Superior temporal gyrus (tissue), 1 donor: ENCODE results near the gene POU5F1.
A peak's percentile ranks its signal among the peaks of the same experiment; 100 is the strongest.
"Not testable (repeated sequence)": the region's sequence is repeated elsewhere in the genome, so short reads cannot be mapped to it uniquely, and the experiment has no call there.

Experiments used
- DNase-seq: peaks from one replicate; pipeline ENCODE4 v3.0.0-alpha.2; 2016; ENCODE audit errors: extremely low spot score

POU5F1 gene

DNA sequence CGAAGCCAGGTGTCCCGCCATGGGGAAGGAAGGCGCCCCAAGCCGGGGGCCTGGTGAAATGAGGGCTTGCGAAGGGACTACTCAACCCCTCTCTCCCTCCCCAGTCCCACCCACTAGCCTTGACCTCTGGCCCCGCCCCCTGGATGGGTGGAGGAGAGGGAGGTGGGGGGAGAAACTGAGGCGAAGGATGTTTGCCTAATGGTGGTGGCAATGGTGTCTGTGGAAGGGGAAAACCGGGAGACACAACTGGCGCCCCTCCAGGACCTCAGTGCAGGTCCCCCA lies at the start of gene POU5F1:
TSS of gene POU5F1 (minus strand) at position 83 of the 282 bp plus-strand sequence. CDS start at position 21, 62 bp downstream.
- no peak for DNase-seq

DNA sequence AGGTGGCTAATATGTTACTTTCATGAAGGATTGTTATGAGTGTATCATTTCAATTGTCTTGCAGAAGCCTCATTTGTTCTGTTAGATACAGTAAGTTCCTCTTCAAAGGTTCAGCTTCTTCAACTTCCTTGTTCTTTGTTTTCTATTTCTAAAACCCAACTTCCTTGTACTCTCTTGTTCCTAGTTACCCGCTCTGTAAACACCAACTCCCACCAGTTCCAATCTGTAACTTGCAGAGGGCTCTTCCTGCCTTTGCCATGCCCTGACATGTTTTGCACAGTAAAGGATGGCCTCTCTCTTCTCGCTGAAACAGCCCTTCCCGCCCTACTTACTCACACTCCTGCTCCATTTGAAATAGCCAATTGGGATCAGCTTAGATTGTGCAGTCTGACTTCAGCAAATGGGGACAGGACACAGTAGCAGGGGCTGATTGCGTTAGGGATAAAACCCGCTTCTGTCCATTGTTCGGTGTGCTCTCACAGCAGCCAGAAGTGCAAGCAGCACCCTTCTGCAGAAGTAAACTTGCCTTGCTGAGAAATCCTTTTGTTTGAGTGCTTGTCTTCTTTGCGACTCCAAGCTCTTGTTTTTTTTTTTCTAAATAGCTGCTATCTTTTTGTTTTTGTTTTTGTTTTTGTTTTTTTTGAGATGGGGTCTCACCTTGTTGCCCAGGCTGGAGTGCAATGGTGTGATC lies 45.9 kb upstream of the POU5F1 start:
- DNase-seq = no peak

DNA sequence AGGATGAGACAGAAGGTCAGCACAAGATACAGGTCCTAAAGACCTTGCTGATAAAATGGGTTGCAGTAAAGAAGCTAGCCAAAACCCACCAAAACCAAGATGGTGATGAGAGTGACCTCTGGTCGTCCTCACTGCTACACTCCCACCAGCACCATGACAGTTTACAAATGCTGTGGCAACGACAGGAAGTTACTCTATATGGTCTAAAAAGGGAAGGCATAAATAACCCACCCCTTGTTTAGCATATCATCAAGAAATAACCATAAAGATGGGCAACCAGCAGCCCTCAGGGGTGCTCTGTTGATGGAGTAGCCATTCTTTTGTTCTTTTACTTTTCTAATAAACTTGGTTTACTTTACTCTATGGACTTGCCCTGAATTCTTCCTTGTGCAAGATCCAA lies 44.7 kb upstream of the POU5F1 start:
- DNase-seq = not testable (repeated sequence)

DNA sequence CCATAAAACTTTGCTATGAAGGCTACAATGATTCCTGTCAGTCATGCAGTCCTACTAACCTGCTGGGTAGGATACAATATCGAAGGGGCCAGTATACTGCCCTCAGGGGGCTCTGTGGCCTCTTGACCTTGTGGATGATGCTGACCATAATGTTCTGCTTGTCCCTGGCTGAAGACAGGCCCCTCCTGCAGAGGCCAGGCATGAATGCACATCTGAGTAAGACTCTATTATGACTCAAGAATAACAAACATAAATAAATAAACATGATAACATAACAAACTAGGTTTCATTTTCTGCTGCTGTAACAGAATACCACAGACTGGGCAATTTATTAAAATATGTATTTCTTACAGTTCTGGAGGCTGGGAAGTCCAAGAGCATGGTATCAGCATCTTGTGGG lies 44.0 kb upstream of the POU5F1 start:
- no peak for DNase-seq

DNA sequence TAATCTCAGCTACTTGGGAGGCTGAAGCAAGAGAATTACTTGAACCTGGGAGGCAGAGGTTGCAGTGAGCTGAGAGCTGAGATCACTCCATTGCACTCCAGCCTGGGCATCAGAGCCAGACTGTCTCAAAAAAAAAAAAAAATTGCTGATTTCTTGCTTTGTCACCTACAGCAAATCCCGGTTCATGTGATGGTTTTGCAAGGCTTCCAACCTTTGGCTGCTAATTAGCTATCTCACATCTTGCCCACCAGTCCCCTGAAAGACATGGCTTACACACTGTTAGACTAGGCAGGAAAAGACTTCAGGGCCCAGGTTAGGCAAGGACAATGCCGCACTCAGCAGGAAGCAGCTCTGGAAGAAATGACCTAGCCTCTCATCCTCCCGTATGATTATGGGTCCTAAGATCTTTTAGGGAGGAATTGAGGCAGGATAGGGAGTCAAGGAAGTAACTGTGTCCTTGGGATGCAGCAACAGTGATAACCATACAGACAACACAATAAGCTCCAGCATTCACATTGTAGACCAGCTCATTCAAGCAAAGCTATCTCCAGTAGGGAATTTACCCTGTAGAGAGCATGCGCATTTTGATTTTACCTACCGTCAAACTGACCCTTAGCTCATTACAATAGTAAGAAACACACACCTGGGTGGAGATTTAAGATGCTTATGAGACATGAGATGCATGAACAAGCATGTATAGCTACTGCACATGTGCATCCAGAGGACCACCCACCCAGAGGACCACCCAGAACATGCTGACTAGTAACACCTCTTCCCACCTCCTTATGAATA lies 40.5 kb upstream of the POU5F1 start:
- DNase-seq = no peak

DNA sequence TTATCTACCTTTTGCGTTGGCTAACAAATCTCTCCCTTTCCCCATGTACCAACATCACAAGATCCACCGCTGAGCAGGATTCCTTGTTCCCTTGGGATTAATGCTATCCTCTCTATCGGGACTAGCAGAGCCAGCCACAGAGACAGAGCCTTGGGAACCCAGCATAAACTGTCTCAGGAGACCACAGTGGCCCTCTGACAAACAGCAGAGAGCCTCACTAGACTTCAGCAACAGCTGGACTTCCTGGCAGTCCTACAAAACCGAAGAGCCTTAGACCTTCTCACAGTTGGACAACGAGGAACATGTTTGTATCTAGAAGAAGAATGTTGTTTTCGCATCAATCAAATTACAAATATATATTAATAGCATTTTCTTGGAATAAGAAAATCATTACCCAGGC lies 39.6 kb upstream of the POU5F1 start:
- no peak for DNase-seq

DNA sequence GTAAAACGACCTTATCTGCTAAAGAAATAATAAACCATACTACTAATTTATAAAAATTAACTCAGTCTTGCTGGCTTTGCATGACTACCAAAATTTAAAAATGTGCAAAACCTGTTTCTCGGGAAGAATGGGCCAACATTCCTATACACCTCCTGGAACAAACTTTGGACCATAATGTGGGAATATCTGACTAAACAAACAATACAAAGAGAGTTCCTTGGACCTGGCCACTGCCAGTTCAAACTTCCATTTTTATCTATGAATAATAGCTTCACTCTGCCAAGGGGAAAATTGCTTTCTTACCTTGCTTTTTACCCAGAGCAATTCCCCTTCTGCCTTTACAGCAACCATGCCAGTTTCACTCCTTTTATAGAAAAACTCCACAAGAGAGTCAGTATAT lies 38.7 kb upstream of the POU5F1 start:
- no peak for DNase-seq

DNA sequence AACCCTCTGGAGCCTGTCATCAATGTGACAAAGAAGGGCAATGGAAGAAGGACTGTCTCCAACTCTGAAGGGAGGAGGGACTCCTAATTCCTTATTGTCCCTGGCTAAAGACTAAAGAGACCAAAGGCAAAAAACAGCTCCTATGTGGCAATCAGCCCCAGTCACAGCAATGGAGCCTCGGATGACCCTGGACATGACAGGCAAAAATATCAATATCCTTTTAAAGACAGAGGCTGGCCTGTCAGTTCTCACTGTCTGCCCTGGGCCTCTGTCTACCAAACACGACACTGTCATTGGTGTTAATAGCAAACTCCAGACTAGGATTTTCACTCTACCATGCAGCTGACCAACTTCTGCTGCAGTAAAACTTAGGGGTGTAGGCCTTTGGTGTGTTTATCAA lies 38.0 kb upstream of the POU5F1 start:
- DNase-seq = no peak

DNA sequence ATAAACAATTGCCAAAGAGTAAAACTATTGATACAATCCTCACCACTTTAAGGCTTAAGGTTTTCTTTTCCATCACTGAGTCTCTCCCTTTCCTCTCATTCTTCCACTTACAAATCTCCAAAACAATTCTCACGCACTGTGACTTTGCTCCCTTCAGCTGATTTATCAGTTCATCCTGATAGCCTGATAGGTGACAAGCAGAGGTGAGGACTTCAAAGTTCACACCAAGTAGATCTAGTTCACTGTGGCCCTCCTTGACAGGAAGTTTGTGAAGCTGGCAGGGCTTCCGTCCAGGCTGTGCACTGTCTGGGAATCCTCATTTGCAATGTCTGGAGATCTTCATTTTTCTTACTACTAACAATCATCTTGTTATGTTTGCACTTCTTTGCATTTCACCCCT lies 35.2 kb upstream of the POU5F1 start:
- no peak for DNase-seq

DNA sequence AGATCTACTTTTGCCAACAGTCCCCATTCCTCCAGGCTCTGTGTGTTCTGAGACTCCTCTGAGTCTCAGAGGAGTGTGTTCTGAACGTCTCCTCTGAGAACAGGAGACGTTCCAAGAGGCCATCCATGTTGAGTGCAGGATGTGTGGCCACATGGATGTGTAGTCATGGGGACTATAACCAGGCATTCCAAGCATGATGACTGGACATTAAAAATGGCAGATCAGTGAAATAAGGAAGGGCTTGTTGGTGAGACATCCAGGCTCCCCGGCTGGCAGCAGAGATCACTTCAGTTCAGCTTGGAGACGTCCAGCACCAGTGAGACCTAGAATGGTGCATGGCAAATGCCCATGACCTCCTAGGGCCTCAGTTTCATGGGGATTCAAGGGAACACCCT lies 34.3 kb upstream of the POU5F1 start:
- no peak for DNase-seq

DNA sequence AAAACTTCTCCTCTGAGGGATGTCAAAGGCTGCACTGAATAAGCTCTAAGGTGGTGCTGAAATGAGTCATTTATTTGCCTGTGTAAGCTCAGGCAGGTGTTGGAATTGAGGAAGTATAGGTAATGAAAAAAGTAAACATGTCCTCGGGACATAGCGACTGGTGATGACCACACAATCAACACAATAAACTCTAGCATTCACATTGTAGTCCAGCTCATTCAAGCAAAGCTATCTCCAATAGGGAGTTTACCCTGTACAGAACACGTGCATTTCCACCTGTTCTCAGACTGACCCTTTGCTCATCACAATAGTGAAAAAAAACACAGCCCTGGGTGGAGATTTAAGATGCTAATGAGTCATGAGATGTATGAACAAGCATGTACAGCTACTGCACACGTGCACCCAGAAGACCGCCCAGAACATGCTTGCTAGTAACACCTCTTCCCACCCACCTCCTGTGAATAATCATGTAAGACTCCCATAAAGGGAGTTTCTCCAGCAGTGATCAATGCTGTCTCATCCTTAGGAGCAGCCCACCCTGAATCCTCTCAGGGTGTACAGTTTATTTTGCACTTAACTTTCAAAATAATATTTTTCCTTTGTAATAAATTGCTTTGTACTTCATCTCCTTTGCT lies 33.0 kb upstream of the POU5F1 start:
- peak; percentile 14 for DNase-seq

DNA sequence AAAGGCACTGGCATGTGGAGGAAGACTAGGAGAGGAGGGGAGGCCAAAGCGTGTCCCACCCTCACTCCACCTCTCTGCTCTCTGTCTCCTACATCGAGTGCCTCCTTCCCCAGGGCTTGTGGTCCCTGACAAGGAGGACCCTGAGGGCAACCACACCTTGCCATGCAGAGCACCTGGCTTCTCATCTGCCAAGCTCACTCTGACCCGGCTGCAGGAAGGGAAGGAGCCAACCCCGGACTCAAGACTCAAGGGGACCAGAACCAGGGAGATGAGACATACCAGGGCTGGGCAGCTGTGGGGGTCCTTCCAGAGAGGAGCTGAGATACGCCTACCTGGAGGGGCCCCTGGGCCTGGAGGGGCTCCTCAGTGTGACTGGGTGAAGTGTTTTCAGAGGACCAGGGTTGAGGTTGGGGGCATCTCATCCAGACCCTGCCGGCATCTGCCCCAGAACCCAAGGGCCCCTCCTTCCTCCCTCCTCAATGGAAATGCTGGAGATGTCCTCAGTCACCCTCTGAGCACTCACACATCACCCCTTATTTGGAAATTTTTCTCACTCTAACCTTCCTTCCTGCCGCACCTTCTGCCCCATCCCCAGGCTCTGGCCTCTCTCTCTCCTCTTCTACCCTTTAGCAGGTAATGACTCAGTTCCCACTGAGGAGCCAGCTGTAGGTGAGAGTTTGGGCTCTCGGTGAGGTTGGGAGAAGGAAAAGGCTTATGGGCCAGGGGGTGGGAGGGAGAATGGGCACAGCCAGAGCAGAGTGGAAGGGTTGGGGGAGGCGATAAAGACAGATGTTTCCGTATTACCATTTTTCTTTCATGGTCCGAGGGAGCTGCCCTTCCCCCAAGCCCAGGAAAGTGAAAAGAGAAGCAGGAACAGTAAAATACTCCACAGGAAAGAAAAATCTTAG lies 32.0 kb upstream of the POU5F1 start:
- no peak for DNase-seq

DNA sequence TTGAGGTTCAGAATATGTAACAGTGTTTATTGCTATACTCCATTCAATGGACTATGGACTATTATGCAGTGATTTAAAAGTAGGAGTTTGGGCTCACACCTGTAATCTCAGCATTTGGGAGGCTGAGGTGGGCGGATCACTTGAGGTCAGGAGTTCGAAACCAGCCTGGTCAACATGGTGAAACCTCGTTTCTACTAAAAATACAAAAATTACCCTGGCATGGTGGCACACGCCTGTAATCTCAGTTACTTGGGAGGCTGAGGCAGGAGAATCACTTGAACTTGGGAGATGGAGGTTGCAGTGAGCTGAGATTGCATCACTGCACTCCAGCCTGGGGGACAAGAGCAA lies 28.6 kb upstream of the POU5F1 start:
- not testable (repeated sequence) for DNase-seq

DNA sequence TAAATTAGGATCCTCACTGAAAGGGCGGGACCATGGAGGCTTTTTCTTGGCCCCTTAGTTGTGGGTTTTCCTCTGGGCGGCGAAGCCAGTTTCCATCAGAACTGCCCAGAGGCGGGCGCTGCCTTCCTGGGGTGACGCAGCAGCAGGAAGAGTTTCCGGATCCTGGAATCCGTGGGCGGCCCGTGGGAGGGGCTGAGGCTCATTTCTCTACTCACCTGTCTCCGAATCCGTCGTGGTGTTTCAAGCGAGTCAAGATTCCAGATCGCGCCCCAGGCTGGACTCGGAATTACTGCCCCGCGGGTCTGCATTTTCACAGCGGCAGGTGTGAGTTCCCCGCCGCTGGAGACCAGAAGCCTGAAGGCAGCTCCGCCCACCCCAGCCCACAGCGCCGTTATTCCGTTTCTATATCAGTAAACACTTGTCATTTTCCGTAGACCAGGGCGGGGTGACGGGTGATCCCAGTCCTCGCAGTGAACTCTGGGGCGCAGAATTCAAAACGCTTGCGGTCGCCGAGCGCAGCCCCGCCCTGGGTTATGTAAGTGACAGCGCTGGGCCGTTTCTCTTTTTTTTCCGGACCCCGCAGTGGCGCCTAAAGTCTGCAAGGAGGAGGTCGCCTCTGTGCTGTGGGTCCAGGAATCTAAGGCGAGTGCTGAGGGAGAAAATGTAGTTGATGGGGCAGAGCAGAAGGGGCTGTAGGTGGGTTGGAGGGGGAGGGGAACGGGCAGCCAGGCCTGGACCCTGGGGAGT lies 27.2 kb upstream of the POU5F1 start:
- DNase-seq = peak; percentile 85

DNA sequence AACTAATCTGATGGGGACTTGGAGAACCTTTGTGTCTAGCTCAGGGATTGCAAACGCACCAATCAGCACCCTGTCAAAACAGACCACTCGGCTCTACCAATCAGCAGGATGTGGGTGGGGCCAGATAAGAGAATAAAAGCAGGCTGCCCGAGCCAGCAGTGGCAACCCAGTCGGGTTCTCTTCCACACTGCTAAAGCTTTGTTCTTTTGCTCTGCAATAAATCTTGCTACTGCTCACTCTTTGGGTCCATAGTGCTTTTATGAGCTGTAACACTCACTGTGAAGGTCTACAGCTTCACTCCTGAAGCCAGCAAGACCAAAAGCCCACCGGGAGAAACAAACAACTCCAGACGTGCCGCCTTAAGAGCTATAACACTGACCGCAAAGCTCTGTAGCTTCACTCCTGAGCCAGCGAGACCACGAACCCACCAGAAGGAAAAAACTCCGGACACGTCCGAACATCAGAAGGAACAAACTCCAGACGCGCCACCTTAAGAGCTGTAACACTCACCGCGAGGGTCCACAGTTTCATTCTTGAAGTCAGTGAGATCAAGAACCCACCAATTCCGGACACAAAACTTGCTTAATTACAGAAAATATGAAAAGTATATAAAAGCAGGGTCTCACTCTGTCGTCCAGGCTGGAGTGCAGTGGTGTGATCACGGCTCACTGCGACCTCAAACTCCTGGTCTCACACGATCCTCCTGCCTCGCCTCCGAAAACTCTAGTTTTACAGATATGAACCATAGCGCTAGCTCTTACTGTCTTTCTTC lies 26.0 kb upstream of the POU5F1 start:
- not testable (repeated sequence) for DNase-seq

DNA sequence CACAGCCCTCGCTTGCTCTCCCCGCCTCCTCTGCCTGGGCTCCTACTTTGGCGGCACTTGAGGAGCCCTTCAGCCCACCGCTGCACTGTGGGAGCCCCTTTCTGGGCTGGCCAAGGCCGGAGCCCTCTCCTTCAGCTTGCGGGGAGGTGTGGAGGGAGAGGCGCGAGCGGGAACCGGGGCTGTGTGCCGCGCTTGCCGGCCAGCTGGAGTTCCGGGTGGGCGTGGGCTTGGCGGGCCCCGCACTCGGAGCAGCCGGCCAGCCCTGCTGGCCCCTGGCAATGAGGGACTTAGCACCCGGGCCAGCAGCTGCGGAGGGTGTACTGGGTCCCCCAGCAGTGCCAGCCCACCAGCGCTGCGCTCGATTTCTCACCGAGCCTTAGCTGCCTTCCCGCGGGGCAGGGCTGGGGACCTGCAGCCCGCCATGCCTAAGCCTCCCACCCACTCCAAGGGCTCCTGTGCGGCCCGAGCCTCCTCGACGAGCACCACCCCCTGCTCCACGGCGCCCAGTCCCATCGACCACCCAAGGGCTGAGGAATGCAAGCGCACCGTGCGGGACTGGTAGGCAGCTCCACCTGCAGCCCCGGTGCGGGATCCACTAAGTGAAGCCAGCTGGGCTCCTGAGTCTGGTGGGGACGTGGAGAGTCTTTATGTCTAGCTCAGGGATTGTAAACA lies 25.0 kb upstream of the POU5F1 start:
- DNase-seq = not testable (repeated sequence)

DNA sequence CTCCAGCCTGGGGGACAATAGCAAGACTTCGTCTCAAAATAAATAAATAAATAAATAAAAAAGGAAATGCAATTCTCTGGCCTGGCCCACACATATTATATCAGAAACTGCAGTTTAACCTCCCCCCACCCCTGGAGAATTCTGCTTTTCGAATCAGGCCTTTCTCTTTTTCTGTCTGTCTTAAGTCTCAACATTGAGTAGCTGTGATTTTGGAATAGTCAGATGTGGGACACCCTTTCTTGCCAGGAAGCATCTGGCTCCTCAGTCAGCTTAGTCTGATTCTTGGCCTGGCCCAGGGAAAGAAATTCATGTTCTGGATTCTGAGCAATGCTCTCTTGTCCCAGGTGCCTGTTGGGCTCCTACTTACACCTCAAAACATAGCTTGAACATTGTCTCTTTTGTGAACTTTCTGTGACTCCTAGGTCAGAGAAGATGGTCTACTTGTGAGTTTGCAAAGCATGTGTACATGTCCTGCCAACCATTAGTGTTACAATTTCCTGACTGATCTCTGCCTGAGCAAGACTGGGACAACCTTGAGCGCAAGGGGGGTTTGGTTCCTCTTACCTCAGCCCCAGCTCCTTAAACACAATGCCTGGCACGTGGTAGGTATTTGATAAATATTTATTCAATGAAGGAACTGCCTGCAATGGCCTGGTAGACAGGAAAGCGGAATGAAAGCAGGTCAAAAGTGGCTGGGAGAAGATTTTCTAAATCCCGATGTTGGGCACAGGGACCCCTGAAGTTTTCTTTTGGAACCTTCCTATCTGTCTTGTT lies 23.8 kb upstream of the POU5F1 start:
- DNase-seq = no peak

DNA sequence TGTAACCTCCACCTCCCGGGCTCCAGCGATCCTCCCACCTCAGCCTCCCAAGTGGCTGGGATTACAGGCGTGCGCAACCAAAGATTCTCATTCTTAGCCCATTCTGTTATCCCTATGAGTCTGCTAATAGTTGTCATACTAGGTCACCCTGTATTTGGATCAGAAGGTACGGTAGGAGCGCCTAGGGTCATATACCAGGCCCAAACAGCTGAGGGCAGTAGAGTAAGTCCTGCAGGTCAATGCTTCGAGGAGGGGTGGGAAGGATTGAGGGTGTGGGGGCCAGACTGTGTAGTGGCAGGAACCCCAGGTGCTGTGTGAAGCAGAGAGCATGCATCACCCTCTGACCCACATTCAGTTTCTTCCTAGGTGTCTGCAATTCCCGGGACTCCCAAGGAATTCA lies 22.7 kb upstream of the POU5F1 start:
- DNase-seq = no peak

DNA sequence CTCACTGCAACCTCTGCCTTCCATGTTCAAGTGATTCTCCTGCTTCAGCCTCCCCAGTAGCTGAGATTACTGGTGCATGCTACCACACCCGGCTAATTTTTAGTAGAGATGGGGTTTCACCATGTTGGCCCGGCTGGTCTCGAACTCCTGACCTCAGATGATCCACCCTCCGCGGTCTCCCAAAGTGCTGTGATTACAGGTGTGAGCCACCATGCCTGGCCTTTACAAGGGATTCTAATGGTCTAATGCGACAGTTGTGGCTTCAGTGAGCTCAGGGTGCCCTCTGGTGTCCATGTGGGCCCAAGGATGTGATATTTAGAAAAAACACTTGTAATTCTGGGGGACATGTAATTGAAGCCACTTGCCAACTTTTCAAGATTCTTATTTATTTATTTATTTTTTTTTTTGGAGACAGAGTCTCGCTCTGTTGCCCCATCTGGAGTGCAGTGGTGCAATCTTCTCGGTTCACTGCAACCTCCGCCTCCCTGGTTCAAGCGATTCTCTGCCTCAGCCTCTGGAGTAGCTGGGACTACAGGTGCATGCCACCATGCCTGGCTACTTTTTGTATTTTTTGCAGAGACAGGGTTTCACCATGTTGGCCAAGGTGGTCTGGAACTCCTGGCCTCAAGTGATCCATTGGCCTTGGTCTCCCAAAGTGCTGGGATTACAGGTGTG lies 22.1 kb upstream of the POU5F1 start:
- DNase-seq = peak; percentile 81
